CD4-positive, alpha-beta T cell treated with Interleukin-6 at 100 ng/mL for 8 hours (primary cell): ENCODE data around the gene CSTPP1.
"Not testable (repeated sequence)": the region's sequence is repeated elsewhere in the genome, so short reads cannot be mapped to it uniquely, and the experiment has no call there.

Source experiments
- DNase-seq: peaks from one replicate; pipeline ENCODE4 v3.0.0-alpha.2; 2020; ENCODE audit warnings: mixed read lengths, low spot score

Gene CSTPP1

GRCh38 chr11:46912526-46913150, 23.9 kb upstream of the CSTPP1 start:
- no peak for DNase-seq

- no peak for DNase-seq
These were observed 23.1 kb upstream of the CSTPP1 start for GRCh38 chr11:46913484-46913883.

- no peak for DNase-seq
These were observed 22.2 kb upstream of the CSTPP1 start for GRCh38 chr11:46914363-46914762.

- no peak for DNase-seq
These were observed 21.7 kb upstream of the CSTPP1 start for GRCh38 chr11:46914910-46915309.

GRCh38 chr11:46916286-46917108, 20.1 kb upstream of the CSTPP1 start:
- no peak for DNase-seq

GRCh38 chr11:46917109-46917761, 19.3 kb upstream of the CSTPP1 start:
- DNase-seq = no peak

DNA sequence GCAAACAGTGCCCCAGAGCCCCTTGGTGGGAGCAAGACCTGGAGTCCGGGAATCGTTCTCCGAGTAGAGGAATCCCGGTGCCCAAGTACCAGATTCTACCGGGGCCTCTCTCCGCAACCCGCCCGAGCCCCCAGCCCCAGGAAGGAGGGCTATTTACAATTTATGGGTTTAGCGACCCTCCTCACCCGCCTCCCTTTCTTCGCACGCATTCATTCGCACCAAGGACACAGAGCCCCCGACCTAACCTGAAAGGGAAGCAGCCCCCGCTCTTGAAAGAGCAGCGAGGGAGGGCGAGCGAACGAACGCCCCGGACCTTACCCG, 18.8 kb upstream of the CSTPP1 start:
- DNase-seq = no peak

DNA sequence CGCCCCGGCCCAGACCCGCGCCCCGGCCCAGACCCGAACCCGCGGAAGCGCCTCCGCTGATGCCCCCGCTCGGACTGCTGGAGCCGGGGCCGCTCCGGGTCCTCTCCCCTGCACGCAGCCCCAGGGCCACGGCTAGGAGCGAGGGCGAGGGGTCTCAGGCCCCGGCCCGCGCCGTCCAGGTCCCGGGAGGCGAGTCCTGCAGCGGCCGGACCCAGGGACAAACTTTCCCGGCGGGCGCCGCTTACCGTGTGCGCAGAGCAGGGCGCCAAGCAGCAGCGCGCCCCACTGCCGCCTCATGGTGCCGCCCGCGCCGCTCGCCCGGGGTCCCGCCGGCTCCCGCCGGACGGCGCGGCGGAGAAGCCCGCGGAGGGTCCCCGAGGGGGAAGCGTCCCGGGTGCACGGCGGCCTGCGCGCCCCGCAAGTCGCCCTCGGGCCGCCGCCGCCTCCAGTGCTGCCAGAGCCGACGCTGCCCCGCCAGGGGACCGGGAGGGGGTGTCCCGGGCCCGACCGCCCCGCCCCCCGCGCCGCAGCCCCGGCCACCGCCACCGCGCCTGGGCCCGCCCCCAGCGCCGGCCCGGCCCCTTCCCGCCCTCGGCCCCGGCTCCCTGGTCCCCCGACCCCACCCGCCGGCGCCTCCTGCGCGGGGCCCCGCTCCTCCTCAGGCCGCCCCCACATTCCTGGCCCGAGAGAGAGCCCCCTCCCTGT, 18.3 kb upstream of the CSTPP1 start, which contains the start of gene LRP4:
LRP4 (minus strand) TSS at position 468 of the 705 bp plus-strand sequence; CDS start at position 297, 171 bp downstream.
- DNase-seq = no peak

- DNase-seq = no peak
These were observed 17.6 kb upstream of the CSTPP1 start for GRCh38 chr11:46918788-46919513.

- DNase-seq = no peak
These were observed 15.8 kb upstream of the CSTPP1 start for GRCh38 chr11:46920755-46921154.

DNA sequence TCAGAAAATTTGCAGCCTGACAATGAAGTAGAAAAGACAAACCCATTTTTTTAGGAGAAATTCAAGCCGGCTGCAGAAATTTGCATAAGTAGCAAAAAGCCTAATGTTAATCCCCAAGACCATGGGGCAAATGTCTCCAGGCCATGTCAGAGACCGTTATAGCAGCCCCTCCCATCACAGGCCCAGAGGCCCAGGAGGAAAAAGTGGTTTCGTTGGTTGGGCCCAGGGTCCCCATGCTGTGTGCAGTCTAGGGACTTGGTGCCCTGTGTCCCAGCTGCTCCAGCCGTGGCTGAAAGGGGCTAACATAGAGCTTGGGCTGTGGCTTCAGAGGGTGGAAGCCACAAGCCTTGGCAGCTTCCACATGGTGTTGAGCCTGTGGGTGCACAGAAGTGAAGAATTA, 8.6 kb upstream of the CSTPP1 start:
- not testable (repeated sequence) for DNase-seq

DNA sequence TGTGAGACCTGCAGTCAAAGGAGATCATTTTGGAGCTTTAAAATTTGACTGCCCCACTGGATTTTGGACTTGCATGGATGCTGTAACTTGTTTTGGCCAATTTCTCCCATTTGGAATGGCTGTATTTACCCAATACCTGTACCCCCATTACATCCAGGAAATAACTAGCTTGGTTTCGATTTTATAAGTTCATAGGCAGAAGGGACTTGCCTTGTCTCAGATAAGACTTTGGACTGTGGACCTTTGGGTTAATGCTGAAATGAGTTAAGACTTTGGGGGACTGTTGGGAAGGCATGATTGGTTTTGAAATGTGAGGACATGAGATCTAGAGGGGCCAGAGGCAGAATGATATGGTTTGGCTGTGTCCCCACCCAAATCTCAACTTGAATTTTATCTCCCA, 7.9 kb upstream of the CSTPP1 start:
- not testable (repeated sequence) for DNase-seq

DNA sequence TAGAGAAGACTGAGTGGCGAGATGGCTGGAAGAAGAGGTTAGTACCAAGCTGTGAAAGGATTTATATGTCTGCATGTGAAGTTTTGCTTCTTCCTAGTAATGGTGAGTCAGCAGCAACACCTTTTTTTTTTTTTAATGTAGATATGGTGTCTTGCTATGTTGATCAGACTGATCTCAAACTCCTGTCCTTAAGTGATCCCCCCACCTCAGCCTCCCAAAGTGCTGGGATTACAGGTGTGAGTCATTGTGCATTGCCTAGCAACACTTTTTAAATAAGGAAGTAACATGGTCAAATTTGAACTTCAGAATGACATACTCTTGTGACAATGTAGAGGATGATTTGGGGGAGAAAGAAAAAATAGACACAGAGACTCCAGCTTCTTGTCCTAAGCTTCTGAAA, 6.5 kb upstream of the CSTPP1 start:
- no peak for DNase-seq

DNA sequence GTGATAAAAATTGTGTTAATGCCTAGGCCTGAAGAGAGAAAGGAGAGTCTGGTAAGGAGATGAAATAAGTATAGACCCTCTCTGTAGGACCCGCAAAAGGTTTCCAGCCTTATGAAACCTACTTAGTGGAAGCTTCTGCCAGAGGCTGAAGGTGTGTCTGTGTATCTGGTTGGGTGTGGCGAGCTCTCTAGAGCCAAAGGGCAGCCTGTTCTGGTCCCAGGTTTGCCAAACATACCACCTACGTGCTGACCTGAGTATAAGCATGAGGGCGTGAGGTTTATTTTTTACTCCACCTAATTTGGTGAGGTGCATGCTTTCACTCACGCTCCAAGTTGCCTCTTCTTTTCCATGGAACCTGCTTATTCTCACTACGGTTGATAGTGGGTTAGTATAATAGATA, 5.6 kb downstream of the CSTPP1 start:
- no peak for DNase-seq

DNA sequence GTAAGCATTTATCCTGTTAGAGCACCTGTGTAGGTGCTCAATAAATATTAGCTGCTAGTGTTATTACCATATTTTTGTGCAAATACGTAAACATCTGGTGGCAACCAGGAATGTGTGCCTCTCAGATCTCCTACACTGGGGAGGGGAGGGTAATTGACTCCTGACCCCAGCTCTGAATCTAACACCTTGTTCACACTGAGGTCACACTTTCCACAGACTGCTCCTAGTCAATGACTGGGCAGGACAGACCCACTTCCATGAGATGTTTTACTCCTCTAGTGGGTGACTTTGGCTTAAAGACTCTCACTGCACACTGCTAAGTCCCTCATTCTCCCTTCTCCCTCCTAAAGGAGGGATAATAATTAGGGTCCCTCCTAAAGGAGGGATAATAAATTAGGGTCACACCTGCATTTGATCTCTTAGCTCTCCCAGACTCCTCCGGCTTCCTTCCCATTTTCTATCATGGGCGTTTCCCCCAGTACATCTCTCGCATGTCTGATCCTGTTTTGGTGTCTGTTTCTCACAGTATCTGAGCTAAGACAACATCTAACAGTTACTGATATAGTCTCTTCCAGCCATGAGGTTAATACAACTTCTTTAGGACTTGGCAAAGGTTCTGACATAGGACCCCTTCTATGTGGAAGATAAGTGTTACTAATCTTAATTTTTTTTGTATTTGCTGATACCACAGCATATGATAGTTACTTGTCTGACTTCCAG, 8.0 kb downstream of the CSTPP1 start:
- no peak for DNase-seq

DNA sequence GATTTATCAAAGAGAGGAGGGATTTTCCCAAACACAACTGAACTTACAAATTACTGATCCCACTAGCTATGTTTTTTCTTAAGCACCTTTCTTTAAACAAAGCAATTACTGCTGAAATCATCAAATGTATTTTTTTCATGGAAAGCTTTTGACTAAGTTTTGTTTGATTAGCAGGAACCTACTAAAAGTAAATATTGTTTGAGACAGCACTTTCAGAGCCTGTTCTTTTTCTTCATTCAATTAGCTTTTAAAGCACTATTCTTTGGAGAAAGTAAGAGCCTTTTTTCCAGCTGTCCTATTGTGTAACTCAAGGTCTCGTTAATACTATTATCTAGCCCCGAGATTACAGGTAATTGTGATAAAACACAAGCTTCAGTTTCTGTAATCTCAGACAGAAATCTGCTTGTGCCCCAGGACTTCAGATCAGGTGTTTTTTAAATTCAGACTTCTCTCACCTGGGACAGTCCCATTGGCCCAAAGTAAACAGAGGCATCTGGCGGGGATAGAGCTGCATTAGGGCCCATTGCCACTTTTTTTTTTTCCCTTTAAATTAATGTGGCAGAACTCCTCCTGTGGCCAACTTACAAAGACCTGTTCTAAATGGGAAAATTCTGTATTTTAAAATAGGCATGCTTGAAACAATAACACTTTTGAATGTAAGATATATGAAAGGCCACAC, 11.0 kb downstream of the CSTPP1 start:
- DNase-seq = no peak

GRCh38 chr11:46948378-46949131, 12.0 kb downstream of the CSTPP1 start:
- no peak for DNase-seq

DNA sequence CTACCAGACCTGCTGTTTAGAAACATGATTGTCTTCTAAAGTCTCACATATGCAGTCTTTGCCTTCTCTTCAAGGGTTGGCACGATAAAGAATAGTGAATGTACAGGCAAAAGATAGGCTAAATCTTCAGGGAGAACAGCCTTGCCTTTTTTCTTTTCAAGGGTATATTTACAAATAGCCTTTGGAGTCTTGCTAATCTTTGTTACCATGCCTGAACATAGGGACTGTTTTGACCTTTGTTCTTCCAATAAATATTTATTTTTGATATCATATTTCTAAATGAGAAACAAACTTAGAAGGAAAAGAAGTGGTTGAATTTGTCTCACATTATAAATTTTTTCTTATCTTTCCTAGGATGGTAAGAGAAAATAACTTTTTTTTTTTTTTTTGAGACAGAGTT, 12.7 kb downstream of the CSTPP1 start:
- no peak for DNase-seq

DNA sequence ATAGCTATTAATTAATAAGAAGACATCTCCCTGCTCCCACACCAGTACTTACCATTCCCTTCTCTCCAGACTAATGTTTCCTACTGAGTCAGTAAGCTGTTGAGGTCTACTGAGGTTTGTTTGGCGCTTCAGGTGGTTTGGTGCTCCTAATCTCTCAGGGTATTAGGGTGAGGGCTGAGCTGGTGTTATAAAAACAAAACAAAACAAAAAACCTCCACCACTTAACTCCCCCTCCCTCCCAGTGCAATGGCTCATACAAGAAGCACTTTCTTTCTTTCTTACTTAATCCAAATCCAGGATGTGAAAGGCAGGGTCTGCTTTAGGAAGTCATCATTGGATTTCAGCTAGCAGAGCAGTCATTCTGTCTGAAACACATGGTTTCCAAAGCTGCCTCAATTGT, 15.3 kb downstream of the CSTPP1 start:
- DNase-seq = no peak

DNA sequence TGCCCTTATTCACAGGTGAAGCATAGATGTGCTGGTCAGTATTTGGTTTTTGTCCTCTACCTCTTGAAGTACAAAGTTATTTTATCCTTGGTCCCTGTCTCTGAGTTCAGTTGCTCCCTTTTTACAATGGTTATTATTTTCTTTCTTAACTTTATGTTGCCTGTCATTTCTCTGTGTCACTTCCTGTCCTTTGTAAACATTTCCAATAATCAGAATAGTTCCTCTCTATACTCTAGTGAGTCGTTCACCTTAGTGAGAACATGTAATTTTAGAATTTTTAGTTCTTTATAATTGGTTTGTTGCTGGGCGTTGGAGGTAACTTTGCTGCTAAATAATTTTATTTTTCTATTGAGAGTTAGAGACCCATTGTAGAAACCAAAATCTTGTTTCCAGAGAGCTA, 16.0 kb downstream of the CSTPP1 start:
- no peak for DNase-seq
